H1 (cell line): Measurements from ENCODE around the gene WBP1L. TPM values are rescaled to one million over a fixed set of nuclear protein-coding genes. Genes with fewer than 3 reads are reported as not detected.

Experiments used
- CTCF ChIA-PET: fragments of 300-600 bp; sonication (Branson Sonifier 250); formaldehyde crosslinking; loops from one replicate; lab custom pipeline; 2021; ENCODE audit not compliant: partially characterized antibody; lab: Charles Lee
- POLR2A ChIA-PET: fragments of 300-600 bp; sonication (Branson Sonifier 250); formaldehyde crosslinking; loops from one replicate; lab custom pipeline; 2021; ENCODE audit warnings: inconsistent platforms; ENCODE audit not compliant: partially characterized antibody; lab: Charles Lee
- DNase-seq, 2 experiments: peaks; one replicate each; pipeline versions ENCODE4 v3.0.0 to v3.0.0-alpha.2; 2010 to 2022; ENCODE audit warnings: low spot score in 2 of 2, low read depth in 1 of 2, mixed read lengths in 1 of 2
- FAIRE-seq: peaks from 2 replicates; lab custom pipeline; 2011; peaks lifted over from hg19 to GRCh38; lab: Jason Lieb, UNC
- H2AFZ ChIP-seq: 2 replicates; pipeline ENCODE4 v1.8.1; 2012; ENCODE audit warnings: low read length, inconsistent platforms
- H2AK5ac ChIP-seq: 2 replicates; pipeline ENCODE4 v1.6.1; 2013; ENCODE audit warnings: low read depth, low read length
- H2BK120ac ChIP-seq: replicated peaks from 2 replicates; pipeline ENCODE3; 2013; ENCODE audit warnings: low read depth, low read length, inconsistent platforms
- H2BK12ac ChIP-seq: 2 replicates; pipeline ENCODE4 v1.6.1; 2013; ENCODE audit warnings: low read depth, low read length
- H2BK15ac ChIP-seq: 2 replicates; pipeline ENCODE4 v1.6.1; 2013; ENCODE audit warnings: low read length
- H2BK20ac ChIP-seq: 2 replicates; pipeline ENCODE4 v1.6.1; 2013; ENCODE audit warnings: low read length
- H2BK5ac ChIP-seq: 2 replicates; pipeline ENCODE4 v1.6.1; 2013; ENCODE audit warnings: low read depth, low read length
- H3K14ac ChIP-seq: 2 replicates; pipeline ENCODE4 v1.6.1; 2013; ENCODE audit warnings: inconsistent platforms; ENCODE audit not compliant: insufficient read length
- H3K18ac ChIP-seq: 2 replicates; pipeline ENCODE4 v1.6.1; 2013; ENCODE audit warnings: low read length; ENCODE audit errors: extremely low read depth
- H3K23ac ChIP-seq: 2 replicates; pipeline ENCODE4 v1.6.1; 2013; ENCODE audit warnings: inconsistent platforms; ENCODE audit not compliant: insufficient read length
- H3K23me2 ChIP-seq: 2 replicates; pipeline ENCODE4 v1.6.1; 2013; ENCODE audit warnings: low read depth, low read length
- H3K27ac ChIP-seq: 2 replicates; pipeline ENCODE4 v1.6.1; 2011; ENCODE audit warnings: low read depth, low read length, inconsistent platforms
- H3K27me3 ChIP-seq, 4 experiments: replicated peaks in 1 of 4; 1 replicate in 1 of 4; 2 replicates in 3 of 4; pipeline versions ENCODE4 v1.6.1 to v1.8.1; 2011 to 2013; ENCODE audit warnings: low read length in 3 of 4, mild to moderate bottlenecking in 3 of 4, inconsistent platforms in 2 of 4, mixed read lengths in 2 of 4, moderate library complexity in 1 of 4; ENCODE audit not compliant: control insufficient read depth in 3 of 4, insufficient read depth in 3 of 4; ENCODE audit errors: extremely low read depth in 1 of 4
- H3K36me3 ChIP-seq, 4 experiments: 2 replicates each; pipeline versions ENCODE4 v1.6.1 to v1.8.1; 2011 to 2013; ENCODE audit warnings: mild to moderate bottlenecking in 4 of 4, low read length in 3 of 4, moderate library complexity in 2 of 4, control low read depth in 1 of 4, inconsistent platforms in 1 of 4; ENCODE audit not compliant: insufficient read depth in 4 of 4, control insufficient read depth in 2 of 4
- H3K4ac ChIP-seq: replicated peaks from 2 replicates; pipeline ENCODE3; 2013; ENCODE audit warnings: low read length, low read depth, mixed read lengths, inconsistent platforms; ENCODE audit not compliant: insufficient read length
- H3K4me1 ChIP-seq, 4 experiments: replicated peaks in 1 of 4; 1 replicate in 1 of 4; 2 replicates in 3 of 4; pipeline versions ENCODE4 v1.6.1 to v1.8.1; 2011 to 2013; ENCODE audit warnings: low read length in 3 of 4, inconsistent platforms in 2 of 4, mixed read lengths in 1 of 4; ENCODE audit not compliant: insufficient read depth in 4 of 4, control insufficient read depth in 3 of 4
- H3K4me2 ChIP-seq, 2 experiments: 2 replicates each; pipeline versions ENCODE4 v1.6.1 to v1.8.1; 2011 to 2013; ENCODE audit warnings: low read depth in 2 of 2, low read length in 2 of 2, control low read depth in 1 of 2, inconsistent platforms in 1 of 2, mild to moderate bottlenecking in 1 of 2; ENCODE audit not compliant: insufficient read depth in 1 of 2
- H3K4me3 ChIP-seq, 4 experiments: fragments of 200-600, 300-600 bp in 1 of 4; sonication (generic), shearing (Covaris generic), sonication (Bioruptor Twin) in 1 of 4; 2 replicates each; pipeline versions ENCODE4 v1.5.1 to v1.8.1; 2011 to 2016; ENCODE audit warnings: low read length in 4 of 4, low read depth in 3 of 4, control low read depth in 2 of 4, inconsistent platforms in 2 of 4, mild to moderate bottlenecking in 2 of 4, mixed read lengths in 1 of 4, moderate library complexity in 1 of 4; ENCODE audit not compliant: insufficient read depth in 2 of 4; ENCODE audit errors: extremely low read depth in 1 of 4
- H3K56ac ChIP-seq: replicated peaks from 2 replicates; pipeline ENCODE3; 2013; ENCODE audit warnings: low read depth, mild to moderate bottlenecking, mixed read lengths, low read length, inconsistent platforms; ENCODE audit not compliant: insufficient read length
- H3K79me1 ChIP-seq: 2 replicates; pipeline ENCODE4 v1.6.1; 2013; ENCODE audit warnings: low read depth, low read length, control low read depth
- H3K79me2 ChIP-seq, 2 experiments: 2 replicates each; pipeline versions ENCODE4 v1.6.1 to v1.8.1; 2012 to 2013; ENCODE audit warnings: low read length in 2 of 2, mild to moderate bottlenecking in 2 of 2, inconsistent platforms in 1 of 2; ENCODE audit not compliant: insufficient read depth in 2 of 2, control insufficient read depth in 1 of 2
- H3K9ac ChIP-seq, 4 experiments: replicated peaks in 1 of 4; 1 replicate in 1 of 4; 2 replicates in 3 of 4; pipeline versions ENCODE4 v1.6.1 to v1.8.1; 2011 to 2013; ENCODE audit warnings: low read depth in 3 of 4, low read length in 3 of 4, control low read depth in 2 of 4, mild to moderate bottlenecking in 2 of 4, moderate library complexity in 2 of 4, inconsistent platforms in 1 of 4; ENCODE audit errors: extremely low read depth in 1 of 4
- H3K9me3 ChIP-seq, 2 experiments: 2 replicates each; pipeline versions ENCODE4 v1.6.1 to v1.8.1; 2012 to 2013; ENCODE audit warnings: mild to moderate bottlenecking in 2 of 2, moderate library complexity in 2 of 2, control low read depth in 1 of 2, inconsistent platforms in 1 of 2, low read depth in 1 of 2, low read length in 1 of 2, mixed read lengths in 1 of 2; ENCODE audit not compliant: insufficient read depth in 2 of 2
- H4K20me1 ChIP-seq, 2 experiments: replicated peaks in 1 of 2; 2 replicates each; pipeline versions ENCODE3 to v1.8.1; 2011 to 2013; ENCODE audit warnings: inconsistent platforms in 2 of 2, low read length in 2 of 2, mild to moderate bottlenecking in 1 of 2; ENCODE audit not compliant: insufficient read depth in 2 of 2, control insufficient read depth in 1 of 2
- H4K5ac ChIP-seq: 2 replicates; pipeline ENCODE4 v1.6.1; 2013; ENCODE audit warnings: low read length, low read depth, mixed read lengths, inconsistent platforms; ENCODE audit not compliant: insufficient read length
- H4K8ac ChIP-seq: 2 replicates; pipeline ENCODE4 v1.8.0; 2013; ENCODE audit warnings: mild to moderate bottlenecking, moderate library complexity, low read length, inconsistent platforms; ENCODE audit not compliant: insufficient read depth; ENCODE audit errors: extremely low read depth
- H4K91ac ChIP-seq: replicated peaks from 2 replicates; pipeline ENCODE3; 2013; ENCODE audit warnings: low read length, mixed read lengths, inconsistent platforms; ENCODE audit not compliant: insufficient read length
- ASH2L ChIP-seq: fragments of 200-600, 300-600 bp; sonication (generic); IDR thresholded peaks from one replicate; pipeline ENCODE4 v1.7.1; 2017; ENCODE audit warnings: low read length
- BACH1 ChIP-seq: IDR thresholded peaks from 2 replicates; pipeline ENCODE4 v1.6.1; 2012; ENCODE audit warnings: low read length, improper control_type of control experiment
- CBX5 ChIP-seq: fragments of 300-800, 300-1000 bp; sonication (generic); IDR thresholded peaks from 2 replicates; pipeline ENCODE4 v1.7.1; 2016; ENCODE audit warnings: antibody characterized with exemption, low read length, low read depth
- CEBPB ChIP-seq: IDR thresholded peaks from 2 replicates; pipeline ENCODE4 v1.6.1; 2012; ENCODE audit warnings: low read depth, low read length
- CREB1 ChIP-seq: IDR thresholded peaks from 2 replicates; pipeline ENCODE4 v1.6.1; 2012; ENCODE audit warnings: inconsistent platforms
- JUND ChIP-seq: IDR thresholded peaks from 2 replicates; pipeline ENCODE4 v1.6.1; 2011; ENCODE audit warnings: mild to moderate bottlenecking, improper control_type of control experiment, low read length
- NRF1 ChIP-seq: IDR thresholded peaks from 2 replicates; pipeline ENCODE4 v1.6.1; 2011; ENCODE audit warnings: mild to moderate bottlenecking, low read depth, low read length, improper control_type of control experiment
- POLR2A ChIP-seq, 2 experiments: IDR thresholded peaks; 1 replicate in 1 of 2; 2 replicates in 1 of 2; pipeline ENCODE4 v1.6.1; 2011; ENCODE audit warnings: low read depth in 2 of 2, low read length in 2 of 2, mild to moderate bottlenecking in 2 of 2; ENCODE audit errors: control extremely low read depth in 1 of 2
- POU5F1 ChIP-seq: IDR thresholded peaks from 2 replicates; pipeline ENCODE4 v1.6.1; 2011; ENCODE audit warnings: low read depth, mild to moderate bottlenecking, low read length, moderate library complexity
- SAP30 ChIP-seq: fragments of 300-600 bp; sonication (generic); IDR thresholded peaks from 2 replicates; pipeline ENCODE4 v1.7.1; 2012; ENCODE audit warnings: low read length, moderate library complexity, mild to moderate bottlenecking, inconsistent platforms; ENCODE audit not compliant: insufficient read depth, insufficient replicate concordance
- SIRT6 ChIP-seq: IDR thresholded peaks from one replicate; pipeline ENCODE4 v1.7.1; 2012; ENCODE audit warnings: low read length, inconsistent platforms
- SP4 ChIP-seq: IDR thresholded peaks from 2 replicates; pipeline ENCODE4 v1.6.1; 2012; ENCODE audit warnings: low read length, inconsistent platforms
- SUZ12 ChIP-seq: fragments of 200-600 bp; sonication (generic); IDR thresholded peaks from 2 replicates; pipeline ENCODE4 v1.6.1; 2012; ENCODE audit warnings: mild to moderate bottlenecking, inconsistent platforms, low read length, moderate library complexity, mixed read lengths
- TBP ChIP-seq: IDR thresholded peaks from 2 replicates; pipeline ENCODE4 v1.6.1; 2011; ENCODE audit warnings: low read depth, low read length, improper control_type of control experiment
- TEAD4 ChIP-seq: IDR thresholded peaks from 2 replicates; pipeline ENCODE4 v1.6.1; 2012; ENCODE audit warnings: low read depth, low read length, inconsistent platforms, mixed read lengths
- WGBS, 2 experiments: shearing (Covaris generic) in 1 of 2; methylation state at CpG; one replicate each; pipeline versions ENCODE4 v1.1.6 to v1.1.7; 2013 to 2015; ENCODE audit warnings: low lambda C conversion rate in 2 of 2, mixed read lengths in 2 of 2, inconsistent platforms in 1 of 2, low coverage in 1 of 2, missing lambda C conversion rate in 1 of 2; ENCODE audit not compliant: insufficient replicate concordance in 2 of 2, insufficient coverage in 1 of 2, insufficient read length in 1 of 2; ENCODE audit errors: extremely low coverage in 1 of 2, missing lambda C conversion rate in 1 of 2; 5-methylcytosine and 5-hydroxymethylcytosine counted together
- polyA plus RNA-seq, 7 experiments: library from polyadenylated mRNA; depleted of rRNA in 3 of 7; stranded (reverse) in 5 of 7; unstranded in 2 of 7; fragments of >200 nt in 5 of 7; fragments of 200-250 nt in 2 of 7; gene quantifications; 1 replicate in 5 of 7; 2 replicates in 1 of 7; 4 replicates in 1 of 7; pipeline versions ENCODE4 v1.2.1 to v1.2.3, GENCODE V29; 2011 to 2013; ENCODE audit warnings: missing spikeins in 2 of 7, mixed read lengths in 2 of 7
- total RNA-seq: library from RNA; stranded (reverse); fragmentation: NEBNext Ultra II Directional; extraction: Animal tissue kit (Norgen Biotek cat#: 25700); gene quantifications from 2 replicates; pipeline ENCODE4 v1.2.1, GENCODE V29; 2021

The WBP1L gene
- total and polyA plus RNA-seq, 2 of the 8 experiments (the other 6 are each of a cell fraction or from before 2014, with no cell fraction given) = 26.6 to 29.9 TPM

DNA sequence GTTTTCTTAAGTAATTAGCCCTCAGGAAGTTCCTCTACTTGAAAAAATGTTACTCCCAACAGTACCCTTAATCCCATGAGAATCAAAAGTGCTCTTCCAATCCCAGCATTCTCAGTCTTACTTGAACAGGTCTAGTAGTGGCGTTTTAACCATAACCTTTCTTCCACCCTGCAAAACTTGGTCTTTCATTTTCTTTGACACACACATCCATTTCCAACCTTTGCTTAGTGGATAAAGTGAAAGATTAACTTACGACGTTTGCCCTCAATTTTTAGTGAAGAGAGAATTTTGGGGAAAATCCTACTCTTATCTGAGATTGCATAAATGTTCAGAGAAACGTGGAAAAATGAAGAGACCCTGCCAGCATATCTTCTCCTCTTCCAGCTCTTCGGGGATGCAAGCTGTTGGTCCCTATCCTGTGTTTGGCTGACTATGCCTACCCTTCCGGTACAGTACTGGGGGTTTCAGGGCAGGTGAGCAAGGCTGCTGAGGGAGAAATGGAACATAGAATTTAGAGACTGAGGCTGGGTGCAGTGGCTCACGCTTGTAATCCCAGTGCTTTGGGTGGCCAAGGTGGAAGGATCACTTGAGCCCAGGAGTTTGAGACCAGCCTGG lies 18.8 kb downstream of the WBP1L start:
- no peak for DNase-seq
- ChIA-PET POLR2A (interaction anchor here (1.5 kb wide), 1 partner anchor 13 kb away, joined by 6 read pairs; no protein-coding TSS in a partner anchor), CTCF (interaction anchor here (0.6 to 5.9 kb wide), 5 partner anchors 8 to 111 kb away, joined by 3 to 42 read pairs (median 3); no protein-coding TSS in a partner anchor)
- H4K20me1 ChIP-seq = no peaks in the 10 kb centered on the region
- no peaks in the 10 kb centered on the region for H3K9me3 ChIP-seq
- no peaks in the 10 kb centered on the region for H3K36me3 ChIP-seq
- H4K5ac ChIP-seq = no peak overlapping the region
- H2BK20ac ChIP-seq = no peak overlapping the region
- H2BK5ac ChIP-seq = no peak overlapping the region
- no peak overlapping the region for H3K18ac ChIP-seq
- H4K8ac ChIP-seq = peak overlapping the region; percentile 9; the same call in 1 of the 2 replicates
- H3K27ac ChIP-seq = no peak overlapping the region
- H3K23ac ChIP-seq = no peak overlapping the region
- no peak overlapping the region for H2BK120ac ChIP-seq
- H3K9ac ChIP-seq = no peak overlapping the region
- H2AFZ ChIP-seq = no peak overlapping the region
- H3K4me1 ChIP-seq = no peaks in the 10 kb centered on the region
- no peaks in the 10 kb centered on the region for H3K27me3 ChIP-seq
- H3K4me3 ChIP-seq = no peak overlapping the region
- H3K14ac ChIP-seq = no peak overlapping the region
- WGBS, 2 experiments = 88% methylated on average over 7 of the region's 7 CpGs; no CpG with 5 or more reads in 1 of the 2 experiments
- H2BK12ac ChIP-seq = no peak overlapping the region
- no peak overlapping the region for H3K4ac ChIP-seq
- no peak overlapping the region for H4K91ac ChIP-seq
- H3K56ac ChIP-seq = no peak overlapping the region
- H3K79me1 ChIP-seq = no peaks in the 10 kb centered on the region; the same call in 1 of the 2 replicates
- H2BK15ac ChIP-seq = no peak overlapping the region
- FAIRE-seq = no peak
- no peak overlapping the region for H3K4me2 ChIP-seq
- no peaks in the 10 kb centered on the region for H3K23me2 ChIP-seq
- no peak overlapping the region for H2AK5ac ChIP-seq
- no peaks in the 10 kb centered on the region for H3K79me2 ChIP-seq
- TF ChIP-seq CBX5 (no peak), TBP (no peak), SP4 (no peak), BACH1 (no peak), SIRT6 (no peak), NRF1 (no peak), JUND (no peak), CREB1 (no peak), POLR2A (IDR thresholded peaks at IDR 0.05; ENCODE audit: control extremely low read depth in 1 of 2, low read depth in 2 of 2, low read length in 2 of 2) (no peak), TEAD4 (no peak), SUZ12 (no peak), POU5F1 (no peak), SAP30 (no peak), ASH2L (no peak), CEBPB (no peak)
